Right renal pelvis (tissue), 4 donors: ENCODE measurements around the gene MYO9A. TPM values are rescaled to one million over a fixed set of nuclear protein-coding genes. Genes with fewer than 3 reads are reported as not detected.

Experiments used
- DNase-seq, 4 donors: peaks; one replicate each; pipeline ENCODE4 v3.0.0-alpha.2; 2013; ENCODE audit warnings: low read depth in 4 of 4, low spot score in 3 of 4, missing footprints in 1 of 4
- polyA plus RNA-seq, 4 donors: library from polyadenylated mRNA; unstranded; fragments of 120-200 nt; gene quantifications; one replicate each; pipeline ENCODE4 v1.2.1, GENCODE V29; 2013; ENCODE audit not compliant: insufficient read length in 4 of 4

The MYO9A gene
- polyA plus RNA-seq, 4 donors = 32.4 to 36.6 (median 33.4) TPM

GRCh38 chr15:71813723-71814470, 304.1 kb downstream of the MYO9A start:
- DNase-seq = no peak

- DNase-seq = no peak
These were observed 304.8 kb downstream of the MYO9A start for GRCh38 chr15:71812966-71813722.

- no peak for DNase-seq
These were observed 305.9 kb downstream of the MYO9A start for GRCh38 chr15:71811752-71812735.

- no peak for DNase-seq
These were observed 306.8 kb downstream of the MYO9A start for GRCh38 chr15:71811036-71811736.

- DNase-seq = no peak
These were observed 307.5 kb downstream of the MYO9A start, which contains the start of gene NR2E3 for GRCh38 chr15:71810256-71811035. Gene NR2E3, plus strand, starts transcription at chr15:71810554. Its CDS starts 190 bp downstream, at chr15:71810744.

DNA sequence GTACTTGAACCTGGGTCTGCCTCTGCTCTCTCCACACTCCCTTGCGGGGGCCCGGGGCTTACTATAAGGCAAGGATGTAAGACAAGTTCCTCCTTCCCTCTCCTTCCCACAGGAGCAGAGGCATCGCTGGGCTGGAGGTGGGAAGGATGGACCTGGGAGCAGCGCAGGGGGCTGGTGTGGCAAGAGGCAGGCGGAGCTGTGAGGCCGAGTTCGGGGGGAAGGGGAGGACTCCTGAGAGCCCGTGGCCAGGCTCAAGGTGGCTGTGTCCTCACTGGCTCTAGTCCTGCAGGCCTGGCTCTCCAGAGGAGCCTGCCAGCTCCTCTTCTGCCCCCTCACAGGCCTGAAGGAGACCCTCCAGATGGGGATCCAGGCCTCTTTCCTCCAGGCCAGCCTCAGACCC, 308.6 kb downstream of the MYO9A start:
- no peak for DNase-seq

GRCh38 chr15:71808311-71809020, 309.5 kb downstream of the MYO9A start:
- no peak for DNase-seq

DNA sequence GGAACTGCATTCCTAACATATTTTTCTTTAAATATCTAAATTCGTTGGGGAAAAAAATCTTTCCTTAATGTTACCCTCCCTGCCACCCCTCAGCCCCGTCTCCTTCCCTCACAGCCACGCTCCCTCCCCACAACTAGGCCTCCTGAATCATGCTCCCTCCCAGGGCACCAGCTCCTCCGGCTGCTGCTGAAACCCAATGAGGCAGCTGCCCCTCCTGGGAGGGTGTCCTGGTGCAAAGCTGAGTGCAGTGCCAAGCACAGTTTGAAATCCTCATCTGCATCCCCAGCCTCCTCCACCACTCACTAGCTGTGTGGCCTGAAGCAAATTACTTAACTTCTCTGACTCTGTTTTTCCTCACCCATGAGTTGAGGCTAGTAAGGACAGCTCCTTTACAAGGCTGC, 310.3 kb downstream of the MYO9A start:
- DNase-seq = no peak

DNA sequence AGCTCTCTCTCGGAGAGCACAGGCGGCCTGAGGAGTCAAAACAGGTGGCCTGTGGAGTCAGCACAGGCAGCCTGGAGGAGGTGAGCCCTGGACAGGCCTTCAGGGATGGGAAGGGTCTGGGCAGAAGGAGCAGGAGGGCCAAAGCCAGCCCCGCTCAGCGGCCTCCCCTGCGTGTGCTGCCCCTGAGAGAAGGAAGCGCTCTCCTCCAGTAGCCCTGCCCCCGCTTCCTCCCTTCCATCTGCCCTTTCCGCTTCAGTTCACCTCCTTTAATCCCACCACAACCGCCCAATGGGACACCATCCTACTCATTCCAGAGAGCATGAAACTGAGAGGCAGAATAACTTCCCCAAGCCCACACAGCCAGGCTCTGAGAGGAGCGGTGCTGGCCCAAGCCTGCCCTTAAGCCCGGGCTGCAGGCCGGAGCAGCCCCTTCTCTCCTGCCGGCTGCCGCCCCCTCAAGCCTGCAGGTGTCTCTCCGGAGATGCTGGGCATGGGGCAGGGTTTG, 310.8 kb downstream of the MYO9A start:
- no peak for DNase-seq

- DNase-seq = no peak
These were observed 311.5 kb downstream of the MYO9A start for GRCh38 chr15:71806452-71806931.

GRCh38 chr15:71804695-71805470, 313.1 kb downstream of the MYO9A start:
- DNase-seq = no peak

GRCh38 chr15:71804226-71804625, 313.7 kb downstream of the MYO9A start:
- no peak for DNase-seq

DNA sequence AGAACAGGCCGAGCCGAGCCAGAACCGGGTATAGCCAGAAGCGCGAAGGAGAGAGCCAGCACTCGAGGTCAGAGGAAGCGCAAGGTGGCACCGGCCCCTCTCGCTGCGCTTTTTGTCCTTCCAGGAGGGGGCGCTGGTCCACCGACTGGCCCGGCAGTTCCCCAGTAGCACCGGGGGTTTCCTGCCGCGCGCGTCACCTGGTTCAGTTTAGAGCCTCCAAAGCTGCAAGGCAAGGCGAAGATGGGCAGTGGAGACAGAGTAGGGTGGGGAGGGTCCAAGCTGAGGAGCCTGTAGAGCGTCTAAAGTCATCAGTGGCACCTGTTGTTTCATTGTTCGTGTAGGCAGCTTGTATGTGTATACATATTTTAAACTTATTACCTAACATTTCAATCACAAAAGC, 315.2 kb downstream of the MYO9A start:
- DNase-seq = no peak

DNA sequence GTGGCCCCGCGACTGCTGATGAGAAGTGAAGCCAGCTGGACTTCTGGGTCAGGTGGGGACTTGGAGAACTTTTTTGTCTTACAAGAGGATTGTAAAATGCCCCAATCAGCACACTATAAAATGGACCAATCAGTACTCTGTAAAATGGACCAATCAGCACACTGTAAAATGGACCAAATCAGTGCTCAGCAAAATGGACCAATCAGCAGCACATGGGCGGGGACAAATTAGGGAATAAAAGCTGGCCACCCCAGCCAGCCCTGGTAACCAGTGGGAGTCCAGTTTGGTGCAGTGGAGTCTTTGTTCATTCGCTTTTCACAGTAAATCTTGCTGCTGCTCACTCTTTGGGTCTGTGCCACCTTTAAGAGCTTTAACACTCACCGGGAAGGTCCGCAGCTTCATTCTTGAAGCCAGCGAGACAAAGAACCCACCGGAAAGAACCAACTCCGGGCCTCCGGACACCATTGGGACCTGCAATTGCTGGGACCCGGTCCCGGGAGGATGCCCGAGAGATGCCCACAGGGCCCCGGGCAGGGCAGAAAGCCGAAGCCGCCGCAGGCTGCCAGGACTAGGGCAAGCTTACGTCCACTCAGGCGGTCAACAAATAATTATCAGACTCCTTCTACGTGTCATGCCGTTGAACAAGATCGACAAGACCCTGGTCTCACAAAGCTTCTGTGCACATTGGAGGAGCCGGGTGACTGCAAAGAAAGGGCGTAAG, 315.9 kb downstream of the MYO9A start:
- no peak for DNase-seq

- peak; percentile 70 to 73 (median 70) for DNase-seq
These were observed 316.9 kb downstream of the MYO9A start for GRCh38 chr15:71800835-71801745.

DNA sequence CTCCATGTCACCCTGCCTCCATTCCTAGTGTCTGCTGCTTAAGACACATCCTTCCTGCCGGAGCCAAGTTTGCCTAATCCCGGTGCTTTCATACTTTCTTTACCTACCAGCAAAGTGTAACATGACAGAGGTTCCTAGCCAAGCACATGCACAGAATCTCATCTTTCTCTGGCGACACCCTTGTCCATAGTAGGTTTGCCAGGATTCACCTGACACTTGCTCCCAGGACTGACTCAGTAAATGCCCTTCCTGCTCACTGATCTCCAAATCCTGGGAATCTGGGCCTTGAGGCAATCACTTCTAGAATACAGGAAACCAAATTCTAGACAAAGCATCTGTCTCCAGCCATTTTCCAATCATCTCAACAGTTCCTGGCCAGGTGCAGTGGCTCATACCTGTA, 317.8 kb downstream of the MYO9A start:
- no peak for DNase-seq
